NCI-H69 (cell line): ENCODE measurements around the gene NCR3LG1.

Experiments
- DNase-seq: peaks from one replicate; lab custom pipeline; 2025; lab: John Stamatoyannopoulos, UW

NCR3LG1 gene

GRCh38 chr11:17369684-17370243 is 18.2 kb downstream of the NCR3LG1 start:
- DNase-seq, result no peak

DNA sequence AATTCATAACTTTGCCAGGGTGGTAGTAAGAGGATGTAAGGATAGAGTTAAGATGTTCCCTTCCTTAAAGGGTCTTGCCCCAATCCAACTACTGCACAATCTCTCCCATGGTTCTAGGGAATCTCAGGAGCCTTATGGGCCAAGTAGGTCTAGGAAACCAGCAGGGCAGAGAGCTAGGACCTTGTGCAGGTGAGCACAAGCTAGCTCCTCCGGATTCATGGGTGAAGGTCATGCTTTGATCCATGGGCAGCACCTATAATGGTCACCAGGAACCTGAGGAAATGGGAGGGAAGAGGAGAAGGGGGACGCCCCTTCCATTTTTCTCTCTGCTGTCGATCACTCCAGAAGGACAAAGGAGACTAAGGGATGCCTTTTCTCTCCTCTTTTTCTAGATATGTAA is 20.0 kb downstream of the NCR3LG1 start:
- DNase-seq, result peak; percentile 76

GRCh38 chr11:17375547-17375946 is 23.9 kb downstream of the NCR3LG1 start:
- DNase-seq, result no peak

DNA sequence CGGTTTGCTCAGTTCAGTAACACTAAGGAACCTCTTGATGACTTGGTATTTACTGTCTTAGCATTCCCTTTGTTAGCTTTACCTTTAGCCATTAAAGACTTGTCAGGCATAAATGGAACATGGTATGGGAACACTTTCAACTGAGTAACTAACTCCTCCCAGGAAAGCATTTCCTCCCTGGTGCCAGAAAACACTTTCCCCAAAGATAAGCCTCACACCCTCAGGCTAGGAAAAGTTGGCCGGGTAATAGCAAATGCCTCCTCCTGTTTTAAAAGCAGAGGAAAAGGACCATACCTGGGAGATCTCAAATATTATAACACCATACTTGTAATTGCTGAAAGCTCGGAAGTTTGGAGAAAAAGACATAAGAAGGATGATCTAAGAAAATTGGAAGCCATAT is 24.9 kb downstream of the NCR3LG1 start:
- DNase-seq, result no peak

- no peak for DNase-seq
Measured at GRCh38 chr11:17378655-17379054, 27.1 kb downstream of the NCR3LG1 start.

DNA sequence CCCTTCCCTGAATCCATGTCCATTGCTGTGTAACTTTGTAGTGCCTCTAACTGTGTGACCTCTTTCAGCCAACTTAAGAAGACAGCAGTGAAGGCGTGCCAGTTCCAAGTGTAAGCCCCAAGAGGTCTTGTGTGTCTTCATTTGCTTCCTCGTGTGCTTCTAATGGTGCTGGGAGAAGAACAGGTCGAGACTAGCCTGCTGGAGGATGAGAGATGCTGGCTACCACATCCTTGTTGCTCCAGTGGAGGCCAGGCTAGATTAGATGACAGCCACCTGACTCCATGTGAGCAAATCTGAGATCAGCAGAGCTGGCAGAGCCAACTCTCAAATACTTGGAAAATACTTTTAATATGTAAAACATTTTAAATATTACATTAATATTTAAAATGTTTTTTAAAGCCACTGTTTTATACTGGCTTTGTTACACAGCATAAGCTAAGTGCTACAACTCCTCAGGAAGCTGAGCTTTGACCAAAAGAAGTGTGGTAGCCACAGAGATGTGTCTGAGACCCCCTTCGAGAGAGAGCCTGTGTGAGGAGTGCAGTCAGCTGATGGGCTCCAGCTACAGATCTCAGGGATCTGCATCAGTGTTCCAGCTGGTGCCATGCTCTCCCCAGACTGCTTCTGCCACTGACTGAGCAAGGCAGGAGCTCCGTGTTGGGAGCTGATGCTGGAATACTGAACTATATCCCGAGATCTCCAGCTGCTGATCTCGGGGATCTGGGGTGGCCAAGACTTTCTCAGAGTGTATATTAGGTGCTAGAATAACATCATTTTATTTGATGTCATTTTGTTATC is 28.0 kb downstream of the NCR3LG1 start:
- DNase-seq, result no peak

- no peak for DNase-seq
Measured at GRCh38 chr11:17381156-17381555, 29.6 kb downstream of the NCR3LG1 start.

GRCh38 chr11:17382046-17382728 is 30.6 kb downstream of the NCR3LG1 start:
- DNase-seq, result no peak

- DNase-seq, result no peak
Measured at GRCh38 chr11:17383461-17383860, 31.9 kb downstream of the NCR3LG1 start.

- peak; percentile 92 for DNase-seq
Measured at GRCh38 chr11:17384002-17384511, 32.5 kb downstream of the NCR3LG1 start.

DNA sequence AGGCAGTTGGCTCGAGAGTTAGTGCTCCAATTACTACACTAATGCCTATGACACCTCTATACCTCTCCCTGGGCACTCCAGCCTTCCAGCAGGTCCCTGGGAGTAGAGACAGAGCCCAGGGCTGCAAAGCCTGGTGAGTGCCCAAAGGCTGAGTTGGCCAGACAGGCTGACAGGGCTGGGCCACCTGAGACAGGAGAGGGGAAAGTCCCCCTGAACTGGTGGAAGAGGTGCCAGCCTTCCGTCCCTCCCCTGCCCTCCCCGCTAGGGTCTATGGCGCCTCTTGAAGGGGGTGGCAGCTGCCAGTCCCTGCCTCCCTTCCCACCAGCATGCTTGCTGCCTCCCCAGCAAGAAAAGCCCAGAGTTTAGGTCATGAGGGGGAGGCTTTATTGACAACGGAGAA is 33.9 kb downstream of the NCR3LG1 start:
- no peak for DNase-seq

DNA sequence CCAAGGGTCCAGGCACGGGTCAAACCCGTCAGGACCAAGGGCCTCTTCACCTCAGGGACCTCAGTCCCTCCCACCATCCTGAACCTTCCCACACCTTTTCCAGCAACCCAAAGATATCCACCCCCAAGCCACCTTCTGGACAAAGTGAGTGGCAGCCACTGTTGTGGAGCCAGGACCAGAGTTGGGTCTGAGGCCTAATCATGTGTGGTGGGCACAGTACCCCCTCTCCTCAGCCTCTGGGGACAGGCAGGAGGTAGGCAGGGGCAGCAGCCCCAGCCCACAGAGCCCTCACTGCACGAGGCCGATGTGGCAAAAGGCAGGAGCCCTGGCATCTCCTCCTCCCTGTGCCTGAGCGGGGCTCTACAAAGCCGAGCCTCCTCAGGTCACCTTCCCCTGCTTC is 34.3 kb downstream of the NCR3LG1 start:
- no peak for DNase-seq

- DNase-seq, result peak; percentile 72
Measured at GRCh38 chr11:17386331-17387084, 34.9 kb downstream of the NCR3LG1 start.

GRCh38 chr11:17387254-17387653 is 35.7 kb downstream of the NCR3LG1 start:
- no peak for DNase-seq

- DNase-seq, result peak; percentile 14
Measured at GRCh38 chr11:17387811-17388210, 36.2 kb downstream of the NCR3LG1 start.

DNA sequence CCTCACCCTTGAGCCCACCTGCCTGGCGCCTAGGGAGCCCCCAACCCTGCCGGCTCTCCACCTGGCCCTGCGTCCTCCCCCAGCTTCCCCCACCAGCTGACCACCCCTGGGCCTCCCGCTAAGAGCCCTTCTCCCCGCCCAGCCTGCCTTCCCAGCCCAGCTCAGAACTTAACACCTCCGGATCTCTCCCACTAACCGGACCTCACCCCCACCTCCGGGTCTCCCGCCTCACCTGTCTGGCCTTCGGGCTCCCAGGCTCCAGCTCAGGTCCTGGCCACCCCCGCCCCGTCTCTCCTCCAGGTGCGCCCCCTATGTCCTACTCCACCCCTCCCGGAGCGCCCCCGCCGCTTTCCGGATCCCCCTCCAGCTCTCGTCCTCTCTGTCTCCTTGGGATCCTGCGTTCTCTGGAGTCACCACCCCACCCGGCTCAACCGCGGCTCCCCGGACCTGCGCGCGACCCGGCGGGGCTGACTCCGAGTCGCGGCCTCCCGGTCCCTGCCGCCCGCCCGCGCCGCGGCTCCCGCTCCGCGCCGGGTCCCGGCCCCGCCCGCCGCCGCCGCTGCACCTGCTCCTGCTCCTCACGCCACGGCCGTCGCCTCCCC is 37.1 kb downstream of the NCR3LG1 start, which contains the start of gene KCNJ11:
Gene KCNJ11 (minus strand): TSS at position 51 of the 602 bp plus-strand sequence. CDS start 568 bp downstream, outside the sequence.
- DNase-seq, result peak; percentile 69

GRCh38 chr11:17389211-17389956 is 37.8 kb downstream of the NCR3LG1 start:
- peak; percentile 93 for DNase-seq

DNA sequence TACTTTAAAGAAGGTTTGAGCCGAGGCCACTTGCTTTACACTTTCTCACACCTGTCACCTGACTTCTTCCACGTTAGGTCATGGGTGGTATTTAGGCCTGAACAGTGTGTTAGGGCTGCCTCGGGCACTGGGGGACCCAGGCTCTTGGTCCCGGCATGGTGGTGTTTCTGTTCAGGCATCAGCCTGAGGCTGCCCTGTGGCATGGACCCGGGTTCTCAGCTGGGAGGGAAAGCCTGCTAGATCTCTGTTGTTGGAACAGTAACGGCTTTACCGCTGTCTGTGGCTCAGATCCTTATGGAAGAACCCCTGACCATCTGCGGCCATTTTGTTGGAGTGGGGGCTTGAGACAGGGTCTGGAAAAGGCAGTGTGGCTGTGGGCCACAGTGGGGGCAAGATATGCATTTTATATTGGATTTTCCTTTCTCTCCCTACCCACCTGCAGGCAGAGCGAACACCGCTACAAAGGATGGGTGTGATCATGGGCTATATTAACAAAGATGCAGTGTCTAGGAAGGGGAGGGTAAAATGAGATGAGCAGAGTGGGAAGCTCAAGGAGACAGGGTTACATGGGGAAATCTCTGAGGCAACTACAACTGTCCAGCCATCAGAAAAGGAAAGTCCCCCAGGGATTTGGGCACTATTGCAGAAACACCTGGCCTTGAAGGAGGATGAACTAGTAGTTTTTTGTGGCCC is 38.5 kb downstream of the NCR3LG1 start:
- DNase-seq, result peak; percentile 64

- peak; percentile 96 for DNase-seq
Measured at GRCh38 chr11:17391493-17392355, 40.1 kb downstream of the NCR3LG1 start.
